K562 (cell line): ENCODE results near the gene TIAM1. TPM values are rescaled to one million over a fixed set of nuclear protein-coding genes. Genes with fewer than 3 reads are reported as not detected.

ENCODE experiments used
- ATAC-seq: fragments of 200-7000 bp; cut with Tn5 transposase; 3 replicates; pipeline ENCODE4 v1.9.1; 2020; ENCODE audit warnings: moderate library complexity
- BruUV-seq: library from RNA; stranded (reverse); fragments of 400-500 nt; replicated peaks from 2 replicates; lab custom pipeline; 2021; lab: Mats Ljungman, UMichigan
- CTCF ChIA-PET: fragments of 300-600 bp; formaldehyde crosslinking; extraction: SDS; loops from one replicate; lab custom pipeline; 2021; ENCODE audit warnings: low intra/inter-chr PET ratio; lab: Yijun Ruan, JAX
- POLR2A ChIA-PET: fragments of 300-600, 350-650 bp; sonication (Branson Sonifier 250); formaldehyde crosslinking; extraction: SDS; loops from one replicate; lab custom pipeline; 2021; ENCODE audit warnings: antibody characterized with exemption, inconsistent platforms; lab: Yijun Ruan, JAX
- DNase-seq, 4 experiments: peaks; one replicate each; pipeline versions ENCODE4 v3.0.0 to v3.0.0-alpha.2; 2011 to 2018; ENCODE audit warnings: low spot score in 3 of 4, mixed read lengths in 3 of 4; ENCODE audit errors: extremely low read depth in 1 of 4
- FAIRE-seq: peaks from 2 replicates; lab custom pipeline; 2011; peaks lifted over from hg19 to GRCh38; lab: Jason Lieb, UNC
- H2AFZ ChIP-seq: 2 replicates; pipeline ENCODE4 v1.6.0; 2011; ENCODE audit warnings: low read depth, low read length, control low read depth, inconsistent platforms
- H3K27ac ChIP-seq: fragments of 200-600 bp; 3 replicates; pipeline ENCODE4 v1.8.0; 2011; ENCODE audit warnings: low read depth, mild to moderate bottlenecking, control low read depth, inconsistent platforms, low read length, moderate library complexity, mixed read lengths; ENCODE audit errors: extremely low read depth
- H3K27me3 ChIP-seq, 2 experiments: fragments of 300-600 bp in 1 of 2; 2 replicates in 1 of 2; 3 replicates in 1 of 2; pipeline versions ENCODE4 v1.6.0 to v1.8.0; 2011; ENCODE audit warnings: inconsistent platforms in 2 of 2, low read length in 2 of 2, mild to moderate bottlenecking in 1 of 2, mixed read lengths in 1 of 2, moderate library complexity in 1 of 2; ENCODE audit not compliant: control insufficient read depth in 2 of 2, insufficient read depth in 2 of 2
- H3K36me3 ChIP-seq: fragments of 300-600 bp; 3 replicates; pipeline ENCODE4 v1.8.0; 2011; ENCODE audit warnings: mild to moderate bottlenecking, low read length, inconsistent platforms; ENCODE audit not compliant: control insufficient read depth, insufficient read depth
- H3K4me1 ChIP-seq, 2 experiments: fragments of 200-600 bp in 1 of 2; replicated peaks in 1 of 2; 2 replicates in 1 of 2; 3 replicates in 1 of 2; pipeline versions ENCODE4 v1.5.1 to v1.8.0; 2011; ENCODE audit warnings: inconsistent platforms in 2 of 2, low read length in 2 of 2, mild to moderate bottlenecking in 1 of 2, mixed read lengths in 1 of 2, moderate library complexity in 1 of 2; ENCODE audit not compliant: control insufficient read depth in 2 of 2, insufficient read depth in 2 of 2
- H3K4me2 ChIP-seq: 2 replicates; pipeline ENCODE4 v1.6.1; 2011; ENCODE audit warnings: low read length, control low read depth, inconsistent platforms, mixed read lengths; ENCODE audit not compliant: insufficient read depth
- H3K4me3 ChIP-seq: fragments of 200-600 bp; sonication (generic), shearing (Covaris generic); 2 replicates; pipeline ENCODE4 v1.5.1; 2016; ENCODE audit warnings: control low read depth, inconsistent platforms
- H3K79me2 ChIP-seq: fragments of 200-600 bp; 3 replicates; pipeline ENCODE4 v1.8.0; 2011; ENCODE audit warnings: low read length, inconsistent platforms; ENCODE audit not compliant: control insufficient read depth, insufficient read depth
- H3K9ac ChIP-seq, 2 experiments: 2 replicates each; pipeline versions ENCODE4 v1.6.0 to v1.6.1; 2011; ENCODE audit warnings: low read depth in 2 of 2, low read length in 2 of 2, control low read depth in 1 of 2, inconsistent platforms in 1 of 2, mild to moderate bottlenecking in 1 of 2, mixed read lengths in 1 of 2; ENCODE audit not compliant: insufficient read depth in 1 of 2
- H3K9me1 ChIP-seq: one replicate; pipeline ENCODE4 v1.6.0; 2011; ENCODE audit warnings: inconsistent platforms, mild to moderate bottlenecking, low read length, moderate library complexity; ENCODE audit not compliant: control insufficient read depth, insufficient read depth
- H3K9me3 ChIP-seq: replicated peaks from 2 replicates; pipeline ENCODE4 v1.5.1; 2011; ENCODE audit warnings: low read depth, low read length, inconsistent platforms; ENCODE audit not compliant: control insufficient read depth, insufficient read depth
- H4K20me1 ChIP-seq: replicated peaks from 2 replicates; pipeline ENCODE4 v1.6.1; 2011; ENCODE audit warnings: low read length, inconsistent platforms, mixed read lengths; ENCODE audit not compliant: control insufficient read depth, insufficient read depth
- CAMTA2 ChIP-seq: fragments of 250-450 bp; sonication (Bioruptor Pico); conservative IDR thresholded peaks from 2 replicates; pipeline ENCODE4 v1.5.1; 2022
- ETS2 ChIP-seq: IDR thresholded peaks from 2 replicates; pipeline ENCODE4 v1.6.1; 2016; ENCODE audit warnings: borderline replicate concordance, missing genetic modification characterization, mild to moderate bottlenecking, moderate library complexity, missing compliant biosample characterization; ENCODE audit not compliant: poor library complexity, severe bottlenecking
- GMEB1 ChIP-seq: fragments of 250-450 bp; sonication (Bioruptor Pico); IDR thresholded peaks from 2 replicates; pipeline ENCODE4 v1.4.0; 2020; ENCODE audit warnings: mild to moderate bottlenecking
- HCFC1 ChIP-seq: IDR thresholded peaks from 2 replicates; pipeline ENCODE4 v1.6.1; 2012; ENCODE audit warnings: low read depth, low read length, improper control_type of control experiment
- HMGXB4 ChIP-seq: sonication (generic); formaldehyde crosslinking; IDR thresholded peaks from 2 replicates; pipeline ENCODE4 v1.8.1; 2023; ENCODE audit warnings: mild to moderate bottlenecking, missing genetic modification reagents
- NFYB ChIP-seq: IDR thresholded peaks from 2 replicates; pipeline ENCODE4 v1.6.1; 2011; ENCODE audit warnings: mild to moderate bottlenecking, moderate library complexity; ENCODE audit not compliant: insufficient read length; ENCODE audit errors: extremely low read depth
- SETDB1 ChIP-seq: IDR thresholded peaks from one replicate; pipeline ENCODE4 v1.6.1; 2012; ENCODE audit warnings: low read length, control low read depth, inconsistent platforms
- SRF ChIP-seq, 2 experiments: fragments of 250-450, 450-650 bp in 1 of 2; sonication (Bioruptor Pico) in 1 of 2; sonication (generic) in 1 of 2; formaldehyde crosslinking; IDR thresholded peaks; 2 replicates each; pipeline versions ENCODE4 v1.5.0 to v1.5.1; 2020 to 2022; ENCODE audit warnings: mild to moderate bottlenecking in 1 of 2, missing genetic modification reagents in 1 of 2
- ZBTB17 ChIP-seq: fragments of 450-650 bp; formaldehyde crosslinking; IDR thresholded peaks from 2 replicates; pipeline ENCODE4 v1.4.0; 2020; ENCODE audit warnings: mild to moderate bottlenecking
- ZNF124 ChIP-seq: sonication (generic); formaldehyde crosslinking; IDR thresholded peaks from 2 replicates; pipeline ENCODE4 v1.8.1; 2022; ENCODE audit warnings: missing genetic modification reagents
- ZNF644 ChIP-seq: fragments of 200-800 bp; sonication (Bioruptor generic); IDR thresholded peaks from 2 replicates; pipeline ENCODE4 v1.6.1; 2016; ENCODE audit warnings: low read depth, missing genetic modification characterization, missing compliant biosample characterization
- ZNF699 ChIP-seq: fragments of 250-450 bp; sonication (Bioruptor Pico); IDR thresholded peaks from 2 replicates; pipeline ENCODE4 v1.8.0; 2021; ENCODE audit warnings: mild to moderate bottlenecking, moderate library complexity; ENCODE audit not compliant: insufficient replicate concordance
- WGBS: fragments of 100-300 bp; shearing (Covaris generic); methylation state at CpG from one replicate; pipeline ENCODE4 v1.1.6; 2016; ENCODE audit warnings: low coverage, mixed read lengths; ENCODE audit not compliant: insufficient coverage; ENCODE audit errors: missing lambda C conversion rate; 5-methylcytosine and 5-hydroxymethylcytosine counted together
- in situ Hi-C: fragments of 300-500 bp; cut with MboI; formaldehyde crosslinking; loops from 4 replicates; pipeline ENCODE4 v1.15.0; 2018; ENCODE audit warnings: inconsistent platforms, mixed read lengths
- intact Hi-C: fragments of 100-400 bp; cut with micrococcal nuclease; formaldehyde crosslinking; loops from 2 replicates; pipeline ENCODE4 v1.14.2; 2022
- polyA plus RNA-seq, 8 experiments: library from polyadenylated mRNA; depleted of rRNA in 4 of 8; stranded (reverse) in 5 of 8; unstranded in 3 of 8; fragments of >200 nt; fragmentation: Nextera tagmentation in 2 of 8; fragmentation: Illumina TruSeq in 1 of 8; extraction: Ambion mirVana in 2 of 8; extraction: Trizol in 1 of 8; gene quantifications; 2 replicates each; pipeline versions ENCODE4 v1.2.1 to v1.2.3, GENCODE V29; 2011 to 2014; ENCODE audit warnings: inconsistent platforms in 1 of 8, missing spikeins in 1 of 8
- total RNA-seq, 7 experiments: library from RNA; depleted of rRNA in 6 of 7; stranded (reverse); fragments of >200 nt in 6 of 7; fragmentation: Illumina TruSeq in 2 of 7; extraction: Trizol in 2 of 7; gene quantifications; 2 replicates each; pipeline versions ENCODE4 v1.2.1 to v1.2.3, GENCODE V29; 2011 to 2021; ENCODE audit warnings: low replicate concordance in 1 of 7

Gene TIAM1
- total and polyA plus RNA-seq, 9 of the 15 experiments (the other 6 are each of a cell fraction or from before 2014, with no cell fraction given), result 0.11 TPM; not detected in 8

GRCh38 chr21:31297806-31298205 is 46.3 kb downstream of the TIAM1 start:
- Histone ChIP-seq H3K79me2 (no peaks in the 10 kb centered on the region), H3K27ac (no peak overlapping the region), H3K4me1 (no peaks in the 10 kb centered on the region), H3K9me1 (no peaks in the 10 kb centered on the region), H3K27me3 (peaks cover 10 to 24% of the 10 kb centered on the region in 2 experiments; a peak in 3 of 5 replicates), H2AFZ (no peak overlapping the region), H4K20me1 (no peaks in the 10 kb centered on the region; the same call in 1 of the 2 replicates), H3K9me3 (no peaks in the 10 kb centered on the region), H3K4me2 (no peak overlapping the region), H3K36me3 (no peaks in the 10 kb centered on the region), H3K4me3 (no peak overlapping the region), H3K9ac (no peak overlapping the region)
- FAIRE-seq, result no peak
- ATAC-seq, result no peak
- 1% methylated on average over 6 of the region's 6 CpGs for WGBS
- ChIA-PET CTCF (no interaction called here), POLR2A (interaction anchor here (0.6 kb wide), 1 partner anchor 11 kb away, joined by 4 read pairs; no protein-coding TSS in a partner anchor)
- intact Hi-C loops, result no loop called here
- in situ Hi-C loops, result no loop called here
- no TSS peak for BruUV-seq
- no peak for DNase-seq
- TF ChIP-seq SETDB1, result no peak
- TF ChIP-seq CAMTA2 (CRISPR knock-in tag), result no peak
- TF ChIP-seq ZNF644, result no peak
- TF ChIP-seq ETS2 (tag), result no peak
- TF ChIP-seq SRF (CRISPR knock-in tag; IDR thresholded peaks at IDR 0.05), result no peak
- TF ChIP-seq ZBTB17 (CRISPR knock-in tag), result no peak

DNA sequence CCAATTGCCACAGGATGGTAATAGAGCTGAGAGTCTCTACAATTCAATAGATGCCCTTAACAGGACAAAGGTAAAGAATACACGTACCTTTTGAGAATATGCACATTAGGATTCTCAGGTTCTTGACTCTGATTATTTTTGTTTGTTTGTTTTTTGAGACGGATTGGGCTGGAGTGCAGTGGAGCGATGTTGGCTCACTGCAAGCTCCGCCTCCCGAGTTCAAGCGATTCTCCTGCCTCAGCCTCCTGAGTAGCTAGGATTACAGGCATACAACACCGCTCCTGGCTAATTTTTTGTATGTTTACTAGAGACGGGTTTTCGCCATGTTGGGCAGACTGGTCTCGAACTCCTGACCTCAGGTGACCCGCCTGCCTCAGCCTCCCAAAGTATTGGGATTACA is 48.4 kb downstream of the TIAM1 start:
- Histone ChIP-seq H3K4me3 (no peak overlapping the region), H3K79me2 (no peaks in the 10 kb centered on the region), H2AFZ (no peak overlapping the region), H4K20me1 (no peaks in the 10 kb centered on the region; the same call in 1 of the 2 replicates), H3K27ac (no peak overlapping the region), H3K9me3 (no peaks in the 10 kb centered on the region), H3K27me3 (peaks cover 10 to 24% of the 10 kb centered on the region in 2 experiments; a peak in 3 of 5 replicates), H3K4me1 (no peaks in the 10 kb centered on the region), H3K9ac (no peak overlapping the region), H3K9me1 (no peaks in the 10 kb centered on the region), H3K4me2 (no peak overlapping the region), H3K36me3 (no peaks in the 10 kb centered on the region)
- in situ Hi-C loops (no loop called here), intact Hi-C loops (no loop called here)
- ATAC-seq (no peak), DNase-seq (no peak), FAIRE-seq (no peak)
- WGBS, result 3% methylated on average over 11 of the region's 11 CpGs
- BruUV-seq, result no TSS peak
- POLR2A ChIA-PET, result interaction anchor here (0.9 kb wide), 1 partner anchor 58 kb away, joined by 4 read pairs; no protein-coding TSS in a partner anchor
- CTCF ChIA-PET, result no interaction called here
- TF ChIP-seq NFYB (no peak), HMGXB4 (CRISPR knock-in tag) (no peak), GMEB1 (CRISPR knock-in tag) (no peak), ZNF699 (CRISPR knock-in tag) (no peak), ZNF124 (CRISPR knock-in tag) (no peak), HCFC1 (no peak)
